Activated naive CD8-positive, alpha-beta T cell (primary cell): ENCODE data around the gene DIDO1.
"Not testable (repeated sequence)": the region's sequence is repeated elsewhere in the genome, so short reads cannot be mapped to it uniquely, and the experiment has no call there.

Experiments
- H3K27ac Mint-ChIP-seq: one replicate; pipeline ENCODE4 v1.8.0; 2021; ENCODE audit warnings: mixed read lengths
- H3K27me3 Mint-ChIP-seq: one replicate; pipeline ENCODE4 v1.8.0; 2021; ENCODE audit warnings: mixed read lengths
- H3K36me3 Mint-ChIP-seq: one replicate; pipeline ENCODE4 v1.8.0; 2021; ENCODE audit warnings: mixed read lengths
- H3K4me1 Mint-ChIP-seq: one replicate; pipeline ENCODE4 v1.8.0; 2021; ENCODE audit warnings: low read depth, mixed read lengths
- H3K4me3 Mint-ChIP-seq: one replicate; pipeline ENCODE4 v1.8.0; 2021; ENCODE audit warnings: mild to moderate bottlenecking, mixed read lengths
- H3K9me3 Mint-ChIP-seq: one replicate; pipeline ENCODE4 v1.8.0; 2021; ENCODE audit warnings: low read depth, mixed read lengths

The DIDO1 gene

DNA sequence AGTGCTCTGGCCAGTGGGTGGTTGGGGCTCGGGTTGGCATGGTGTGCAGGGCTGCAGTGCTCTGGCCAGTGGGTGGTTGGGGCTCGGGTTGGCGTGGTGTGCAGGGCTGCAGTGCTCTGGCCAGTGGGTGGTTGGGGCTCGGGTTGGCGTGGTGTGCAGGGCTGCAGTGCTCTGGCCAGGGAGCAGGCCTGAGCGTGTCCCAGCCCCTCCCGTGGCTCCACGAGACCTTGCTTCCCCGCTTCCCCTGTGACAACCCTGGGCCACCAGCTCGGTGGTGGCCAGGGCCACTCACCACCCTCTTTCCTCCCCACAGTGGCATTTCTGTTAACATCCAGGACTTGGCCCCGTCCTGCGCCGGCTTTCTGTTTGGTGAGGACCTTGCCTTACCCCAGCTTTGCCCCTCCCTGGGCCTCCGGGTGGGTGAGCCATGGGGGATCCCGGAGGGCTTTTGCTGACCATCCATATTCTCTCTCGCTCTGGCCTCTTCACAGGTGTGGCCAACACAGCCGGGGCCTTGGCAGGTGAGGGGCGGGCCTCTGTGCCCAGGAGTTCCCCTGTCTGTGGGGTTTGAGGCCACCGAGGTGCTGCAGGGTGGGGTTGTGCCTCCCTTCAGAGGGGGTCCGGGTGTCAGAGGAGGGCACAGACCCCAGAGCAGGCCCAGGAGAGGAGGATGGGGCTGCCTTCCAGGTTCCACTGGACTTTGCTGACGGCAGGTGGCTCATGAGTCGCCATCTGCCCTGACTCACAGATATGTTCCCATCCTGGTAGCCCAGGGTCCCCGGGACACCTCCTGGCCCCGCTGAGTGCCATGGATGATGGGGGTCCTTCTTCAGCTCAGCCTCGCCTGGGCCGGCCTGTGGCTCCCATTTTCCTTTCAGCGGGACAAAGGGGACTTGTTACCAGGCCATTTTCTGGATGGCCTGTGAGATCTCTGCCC, 40.2 kb upstream of the DIDO1 start:
- Mint-ChIP-seq H3K9me3 (no peaks in the 10 kb centered on the region), H3K27me3 (peaks cover 2% of the 10 kb centered on the region), H3K36me3 (no peaks in the 10 kb centered on the region), H3K27ac (no peak overlapping the region), H3K4me1 (peaks cover 2% of the 10 kb centered on the region), H3K4me3 (no peak overlapping the region)

- no peak overlapping the region for H3K4me3 Mint-ChIP-seq
- H3K9me3 Mint-ChIP-seq = no peaks in the 10 kb centered on the region
- no peaks in the 10 kb centered on the region for H3K27me3 Mint-ChIP-seq
- H3K4me1 Mint-ChIP-seq = no peaks in the 10 kb centered on the region
- no peaks in the 10 kb centered on the region for H3K36me3 Mint-ChIP-seq
- H3K27ac Mint-ChIP-seq = no peak overlapping the region
Observed at GRCh38 chr20:62965363-62965771, 39.1 kb upstream of the DIDO1 start.

- H3K27me3 Mint-ChIP-seq = no peaks in the 10 kb centered on the region
- no peak overlapping the region for H3K4me3 Mint-ChIP-seq
- H3K4me1 Mint-ChIP-seq = peaks cover 3% of the 10 kb centered on the region
- no peak overlapping the region for H3K27ac Mint-ChIP-seq
- H3K9me3 Mint-ChIP-seq = no peaks in the 10 kb centered on the region
- no peaks in the 10 kb centered on the region for H3K36me3 Mint-ChIP-seq
Observed at GRCh38 chr20:62964700-62965099, 38.4 kb upstream of the DIDO1 start.

GRCh38 chr20:62963614-62964397, 37.5 kb upstream of the DIDO1 start:
- H3K9me3 Mint-ChIP-seq = no peaks in the 10 kb centered on the region
- no peak overlapping the region for H3K27ac Mint-ChIP-seq
- no peak overlapping the region for H3K4me3 Mint-ChIP-seq
- no peaks in the 10 kb centered on the region for H3K27me3 Mint-ChIP-seq
- H3K36me3 Mint-ChIP-seq = no peaks in the 10 kb centered on the region
- H3K4me1 Mint-ChIP-seq = peaks cover 5% of the 10 kb centered on the region

GRCh38 chr20:62962891-62963613, 36.7 kb upstream of the DIDO1 start:
- H3K4me1 Mint-ChIP-seq = peaks cover 7% of the 10 kb centered on the region
- H3K4me3 Mint-ChIP-seq = no peak overlapping the region
- no peaks in the 10 kb centered on the region for H3K27me3 Mint-ChIP-seq
- no peak overlapping the region for H3K27ac Mint-ChIP-seq
- H3K36me3 Mint-ChIP-seq = no peaks in the 10 kb centered on the region
- H3K9me3 Mint-ChIP-seq = no peaks in the 10 kb centered on the region

- H3K9me3 Mint-ChIP-seq = no peaks in the 10 kb centered on the region
- H3K27me3 Mint-ChIP-seq = no peaks in the 10 kb centered on the region
- H3K36me3 Mint-ChIP-seq = no peaks in the 10 kb centered on the region
- H3K27ac Mint-ChIP-seq = no peak overlapping the region
- H3K4me3 Mint-ChIP-seq = no peak overlapping the region
- peaks cover 7% of the 10 kb centered on the region for H3K4me1 Mint-ChIP-seq
Observed at GRCh38 chr20:62962221-62962879, 36.0 kb upstream of the DIDO1 start.

DNA sequence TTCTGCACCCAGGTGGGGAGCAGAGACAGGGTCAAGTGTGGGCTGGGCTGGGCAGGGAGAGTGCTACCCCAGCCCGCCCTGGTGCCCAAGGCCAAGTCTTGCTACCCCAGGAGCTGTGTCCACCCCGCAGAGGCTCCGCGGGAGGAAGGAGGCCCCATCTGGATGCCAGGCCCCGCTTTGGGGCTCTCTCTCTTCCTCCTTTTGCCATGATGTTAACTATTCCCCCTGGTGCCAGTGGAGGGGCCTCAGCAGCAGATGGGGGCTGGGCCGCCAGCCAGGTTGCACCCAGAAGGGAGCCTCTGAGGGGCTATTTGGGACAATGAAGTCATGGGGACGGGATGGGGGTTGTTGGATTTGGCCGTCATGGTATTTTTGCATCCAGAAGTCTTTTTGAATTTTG, 35.5 kb upstream of the DIDO1 start:
- H3K9me3 Mint-ChIP-seq = no peaks in the 10 kb centered on the region
- H3K36me3 Mint-ChIP-seq = no peaks in the 10 kb centered on the region
- H3K27ac Mint-ChIP-seq = no peak overlapping the region
- peaks cover 7% of the 10 kb centered on the region for H3K4me1 Mint-ChIP-seq
- H3K27me3 Mint-ChIP-seq = no peaks in the 10 kb centered on the region
- no peak overlapping the region for H3K4me3 Mint-ChIP-seq

GRCh38 chr20:62961310-62961783, 35.0 kb upstream of the DIDO1 start:
- H3K27ac Mint-ChIP-seq = no peak overlapping the region
- no peak overlapping the region for H3K4me3 Mint-ChIP-seq
- H3K27me3 Mint-ChIP-seq = no peaks in the 10 kb centered on the region
- H3K4me1 Mint-ChIP-seq = peaks cover 7% of the 10 kb centered on the region
- H3K36me3 Mint-ChIP-seq = no peaks in the 10 kb centered on the region
- H3K9me3 Mint-ChIP-seq = no peaks in the 10 kb centered on the region

- H3K27me3 Mint-ChIP-seq, H3K36me3 Mint-ChIP-seq: not testable (repeated sequence)
Observed at GRCh38 chr20:62960446-62961309, 34.4 kb upstream of the DIDO1 start.

GRCh38 chr20:62959998-62960436, 33.7 kb upstream of the DIDO1 start:
- H3K9me3 Mint-ChIP-seq = no peaks in the 10 kb centered on the region
- no peak overlapping the region for H3K4me3 Mint-ChIP-seq
- H3K4me1 Mint-ChIP-seq = peaks cover 7% of the 10 kb centered on the region
- no peaks in the 10 kb centered on the region for H3K27me3 Mint-ChIP-seq
- H3K27ac Mint-ChIP-seq = no peak overlapping the region
- no peaks in the 10 kb centered on the region for H3K36me3 Mint-ChIP-seq

More at GRCh38 chr20:62960446-62961309, 34.4 kb upstream of the DIDO1 start:
- H3K4me1 Mint-ChIP-seq, H3K9me3 Mint-ChIP-seq, H3K4me3 Mint-ChIP-seq, H3K27ac Mint-ChIP-seq: not testable (repeated sequence)

GRCh38 chr20:62959101-62959971, 33.0 kb upstream of the DIDO1 start:
- Mint-ChIP-seq H3K27ac (no peak overlapping the region), H3K9me3 (no peaks in the 10 kb centered on the region)

DNA sequence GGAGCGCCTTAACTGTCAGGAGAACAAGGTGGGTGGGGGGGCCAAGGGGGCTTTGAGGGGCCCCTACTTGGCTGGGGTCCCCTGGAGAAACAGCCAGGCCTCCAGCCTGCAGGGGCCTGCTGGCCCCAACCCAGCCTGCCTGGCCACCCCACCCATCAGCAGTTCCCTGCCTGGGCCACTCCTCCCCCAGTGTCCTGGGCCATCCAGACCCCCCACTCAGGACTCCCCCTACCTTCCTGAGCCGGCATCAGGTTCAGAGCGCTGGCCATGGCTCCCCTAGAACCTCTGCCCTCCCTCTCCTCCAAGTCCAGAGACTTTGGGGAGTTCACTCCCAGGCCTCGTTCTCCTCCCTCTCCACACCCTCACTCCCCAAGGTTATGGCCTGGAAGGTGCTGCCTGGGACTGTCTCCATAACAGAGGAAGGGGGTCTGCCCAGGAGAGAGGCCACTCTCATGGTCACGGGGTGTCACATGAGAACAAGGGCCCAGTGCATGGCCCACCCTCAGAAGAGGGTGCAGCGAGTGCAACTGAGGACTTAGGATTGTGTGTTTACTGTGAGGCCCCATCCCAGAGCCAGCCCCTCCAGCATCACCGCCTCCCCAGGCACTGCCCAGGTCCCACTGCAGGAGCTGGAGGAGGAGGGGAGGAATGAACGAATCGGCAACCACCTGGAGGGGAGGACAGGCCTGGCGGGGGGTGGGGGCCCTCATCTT, 32.2 kb upstream of the DIDO1 start:
- H3K4me3 Mint-ChIP-seq = no peak overlapping the region
- peaks cover 17% of the 10 kb centered on the region for H3K4me1 Mint-ChIP-seq
- no peaks in the 10 kb centered on the region for H3K27me3 Mint-ChIP-seq
- no peaks in the 10 kb centered on the region for H3K36me3 Mint-ChIP-seq
- H3K27ac Mint-ChIP-seq = no peak overlapping the region
- H3K9me3 Mint-ChIP-seq = no peaks in the 10 kb centered on the region

More at GRCh38 chr20:62959101-62959971, 33.0 kb upstream of the DIDO1 start:
- Mint-ChIP-seq H3K27me3 (no peaks in the 10 kb centered on the region), H3K36me3 (no peaks in the 10 kb centered on the region), H3K4me1 (peaks cover 12% of the 10 kb centered on the region), H3K4me3 (no peak overlapping the region)
